Measurements from ENCODE around the gene NUDT19.

- TF ChIP-seq, protein P1, sequence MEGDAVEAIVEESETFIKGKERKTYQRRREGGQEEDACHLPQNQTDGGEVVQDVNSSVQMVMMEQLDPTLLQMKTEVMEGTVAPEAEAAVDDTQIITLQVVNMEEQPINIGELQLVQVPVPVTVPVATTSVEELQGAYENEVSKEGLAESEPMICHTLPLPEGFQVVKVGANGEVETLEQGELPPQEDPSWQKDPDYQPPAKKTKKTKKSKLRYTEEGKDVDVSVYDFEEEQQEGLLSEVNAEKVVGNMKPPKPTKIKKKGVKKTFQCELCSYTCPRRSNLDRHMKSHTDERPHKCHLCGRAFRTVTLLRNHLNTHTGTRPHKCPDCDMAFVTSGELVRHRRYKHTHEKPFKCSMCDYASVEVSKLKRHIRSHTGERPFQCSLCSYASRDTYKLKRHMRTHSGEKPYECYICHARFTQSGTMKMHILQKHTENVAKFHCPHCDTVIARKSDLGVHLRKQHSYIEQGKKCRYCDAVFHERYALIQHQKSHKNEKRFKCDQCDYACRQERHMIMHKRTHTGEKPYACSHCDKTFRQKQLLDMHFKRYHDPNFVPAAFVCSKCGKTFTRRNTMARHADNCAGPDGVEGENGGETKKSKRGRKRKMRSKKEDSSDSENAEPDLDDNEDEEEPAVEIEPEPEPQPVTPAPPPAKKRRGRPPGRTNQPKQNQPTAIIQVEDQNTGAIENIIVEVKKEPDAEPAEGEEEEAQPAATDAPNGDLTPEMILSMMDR (IDR thresholded peaks at IDR 0.05; ENCODE audit: low read length), result no peak
- TF ChIP-seq EZH2phosphoT487 (IDR thresholded peaks at IDR 0.05; ENCODE audit: low read length) (no peak), EZH2 (optimal IDR thresholded peaks at IDR 0.05; ENCODE audit: low read depth, low read length) (no peak)
These were observed 38.6 kb upstream of the NUDT19 start for GRCh38 chr19:32652894-32653598.

Measured in MM.1S (cell line).